Thoracic aorta (tissue), 2 donors: Measurements from ENCODE around the gene PPP6R3. TPM values are rescaled to one million over a fixed set of nuclear protein-coding genes. Genes with fewer than 3 reads are reported as not detected.

Source experiments
- ATAC-seq: fragments of 150-250 bp; one replicate; pipeline ENCODE4 v1.8.0; 2017; ENCODE audit warnings: low read depth; ENCODE audit not compliant: insufficient number of reproducible peaks, low FRiP score
- DNase-seq: peaks from one replicate; pipeline ENCODE4 v3.0.0-alpha.2; 2020; ENCODE audit warnings: low spot score
- H3K27ac ChIP-seq, 2 donors: fragments of 200-600 bp; sonication (generic); 1 replicate in 1 of 2; 2 replicates in 1 of 2; pipeline ENCODE4 v1.5.1; 2016; ENCODE audit warnings: mild to moderate bottlenecking in 2 of 2, moderate library complexity in 2 of 2
- H3K27me3 ChIP-seq: fragments of 200-600 bp; sonication (generic); replicated peaks from 2 replicates; pipeline ENCODE4 v1.6.0; 2016; ENCODE audit warnings: mild to moderate bottlenecking; ENCODE audit not compliant: insufficient read depth
- H3K36me3 ChIP-seq: fragments of 200-600 bp; sonication (generic); one replicate; pipeline ENCODE4 v1.5.1; 2016
- H3K4me1 ChIP-seq, 2 donors: fragments of 200-600 bp; sonication (generic); 1 replicate in 1 of 2; 2 replicates in 1 of 2; pipeline versions ENCODE4 v1.5.1 to v1.6.0; 2016; ENCODE audit warnings: low read depth in 2 of 2, mild to moderate bottlenecking in 1 of 2; ENCODE audit not compliant: control insufficient read depth in 1 of 2
- H3K4me3 ChIP-seq: fragments of 200-600 bp; sonication (generic); 2 replicates; pipeline ENCODE4 v1.5.1; 2016; ENCODE audit warnings: mild to moderate bottlenecking
- H3K9me3 ChIP-seq: fragments of 200-600 bp; sonication (generic); 2 replicates; pipeline ENCODE4 v1.5.1; 2016
- total RNA-seq, 2 donors: library from RNA; depleted of rRNA; stranded (reverse); fragments of >200 nt; gene quantifications; one replicate each; pipeline versions ENCODE4 v1.1.0 to v1.2.3, GENCODE V29; 2016
- TF ChIP-seq, protein P1 (sequence below): fragments of 200-600 bp; sonication (generic); IDR thresholded peaks from one replicate; pipeline ENCODE4 v1.5.1; 2019; ENCODE audit warnings: antibody characterized with exemption

PPP6R3 gene
- total RNA-seq, 2 donors from 2014 or later: 75.4 to 166 TPM

DNA sequence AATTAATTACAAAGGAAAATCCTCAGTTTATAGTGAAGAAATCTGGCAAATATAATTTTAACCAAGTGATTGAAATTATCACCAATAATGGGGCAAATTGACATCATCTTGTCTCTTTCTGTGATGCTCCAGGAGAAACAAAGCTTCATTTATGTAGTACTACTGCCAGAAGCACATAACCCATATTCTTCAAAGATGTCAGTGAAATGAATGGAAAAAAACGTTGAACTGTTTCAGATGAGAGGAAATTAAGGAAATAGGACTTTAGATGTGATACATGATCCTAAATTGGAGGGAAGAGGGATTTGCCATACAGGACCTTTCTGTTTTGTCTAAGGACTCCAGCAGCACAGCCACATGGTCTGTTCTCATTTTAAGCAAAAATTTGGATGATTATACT, 57.6 kb downstream of the PPP6R3 start:
- ATAC-seq: no peak
- H3K4me3 ChIP-seq: no peak overlapping the region
- H3K27me3 ChIP-seq: no peaks in the 10 kb centered on the region
- peaks cover 0 to 4% of the 10 kb centered on the region in 2 donors for H3K4me1 ChIP-seq
- DNase-seq: no peak
- H3K9me3 ChIP-seq: no peaks in the 10 kb centered on the region
- H3K36me3 ChIP-seq: peaks cover 19% of the 10 kb centered on the region
- TF ChIP-seq, protein P1, sequence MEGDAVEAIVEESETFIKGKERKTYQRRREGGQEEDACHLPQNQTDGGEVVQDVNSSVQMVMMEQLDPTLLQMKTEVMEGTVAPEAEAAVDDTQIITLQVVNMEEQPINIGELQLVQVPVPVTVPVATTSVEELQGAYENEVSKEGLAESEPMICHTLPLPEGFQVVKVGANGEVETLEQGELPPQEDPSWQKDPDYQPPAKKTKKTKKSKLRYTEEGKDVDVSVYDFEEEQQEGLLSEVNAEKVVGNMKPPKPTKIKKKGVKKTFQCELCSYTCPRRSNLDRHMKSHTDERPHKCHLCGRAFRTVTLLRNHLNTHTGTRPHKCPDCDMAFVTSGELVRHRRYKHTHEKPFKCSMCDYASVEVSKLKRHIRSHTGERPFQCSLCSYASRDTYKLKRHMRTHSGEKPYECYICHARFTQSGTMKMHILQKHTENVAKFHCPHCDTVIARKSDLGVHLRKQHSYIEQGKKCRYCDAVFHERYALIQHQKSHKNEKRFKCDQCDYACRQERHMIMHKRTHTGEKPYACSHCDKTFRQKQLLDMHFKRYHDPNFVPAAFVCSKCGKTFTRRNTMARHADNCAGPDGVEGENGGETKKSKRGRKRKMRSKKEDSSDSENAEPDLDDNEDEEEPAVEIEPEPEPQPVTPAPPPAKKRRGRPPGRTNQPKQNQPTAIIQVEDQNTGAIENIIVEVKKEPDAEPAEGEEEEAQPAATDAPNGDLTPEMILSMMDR: no peak
- H3K27ac ChIP-seq: no peak overlapping the region

DNA sequence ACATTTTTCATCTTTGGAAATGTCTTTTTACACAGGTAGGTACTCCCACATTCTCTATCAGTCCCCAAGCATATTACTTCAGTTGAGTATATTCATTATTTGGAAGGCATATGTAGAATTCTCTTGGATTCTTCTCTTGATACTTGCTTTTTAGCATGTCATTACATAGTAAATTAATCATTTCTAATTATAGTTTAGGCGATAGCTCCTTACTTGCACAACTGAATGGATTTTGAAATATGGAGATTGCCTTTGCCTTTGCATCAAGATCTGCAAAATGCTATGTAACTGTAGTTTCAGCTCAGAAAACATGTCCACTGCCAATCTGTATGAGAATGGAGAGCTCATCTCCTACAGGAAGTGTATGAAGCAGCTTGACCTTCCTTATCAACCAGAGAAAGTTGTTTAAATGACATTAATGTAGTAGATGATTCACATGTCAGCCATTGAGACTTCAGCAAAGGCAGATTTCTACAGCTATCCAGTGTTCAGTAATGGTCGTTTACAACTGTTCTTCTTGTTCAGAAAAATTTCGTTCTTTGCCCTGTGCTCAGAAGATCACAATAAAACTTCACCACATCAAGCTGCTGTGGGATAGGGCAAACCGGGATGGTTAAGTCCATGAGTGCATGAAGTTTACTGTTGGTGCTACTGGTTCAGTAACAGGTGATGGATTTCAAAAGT, 61.6 kb downstream of the PPP6R3 start:
- Histone ChIP-seq H3K4me3 (no peak overlapping the region), H3K27ac (no peak overlapping the region), H3K9me3 (no peaks in the 10 kb centered on the region), H3K27me3 (no peaks in the 10 kb centered on the region), H3K36me3 (peaks cover 19% of the 10 kb centered on the region), H3K4me1 (peaks cover 3 to 25% of the 10 kb centered on the region in 2 donors)
- TF ChIP-seq, protein P1: no peak
- DNase-seq (no peak), ATAC-seq (no peak)

DNA sequence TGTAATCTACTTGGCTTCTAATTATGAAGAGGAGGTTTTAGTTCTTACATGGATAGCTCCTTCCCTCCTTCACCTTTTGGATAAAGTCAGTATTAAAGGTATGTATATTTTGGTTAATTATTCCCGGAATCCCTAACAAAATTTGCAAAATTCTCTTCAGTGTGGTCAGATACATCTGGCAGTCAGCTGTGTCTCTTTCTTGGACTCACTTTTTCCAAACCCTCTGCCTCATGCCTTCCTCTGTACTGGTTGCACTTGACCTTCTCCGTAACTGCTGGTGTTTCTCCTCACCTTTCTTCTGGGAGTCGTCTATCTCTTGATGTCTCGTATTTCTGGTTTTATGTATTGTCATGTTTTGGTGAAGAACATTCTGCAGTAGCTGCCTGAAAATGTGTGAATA, 62.5 kb downstream of the PPP6R3 start:
- H3K36me3 ChIP-seq: peaks cover 19% of the 10 kb centered on the region

DNA sequence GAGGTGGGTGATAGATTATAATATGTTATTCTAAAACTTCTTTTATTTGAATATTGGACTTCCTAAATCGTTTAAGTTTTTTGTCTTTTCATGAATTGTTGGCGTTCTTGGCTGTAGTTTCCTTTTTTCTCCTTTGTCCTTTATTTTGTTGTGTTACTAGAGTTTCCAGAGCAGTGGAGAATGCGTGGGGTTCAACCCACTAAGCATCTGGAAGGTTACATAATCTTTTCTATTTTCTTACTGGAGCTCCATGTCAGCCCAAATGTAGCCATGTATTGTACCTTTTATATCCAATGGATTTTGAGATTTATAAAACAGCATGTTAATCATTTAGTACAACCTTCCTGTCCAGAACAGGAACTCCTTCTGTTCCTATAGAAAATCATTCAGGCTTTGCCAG, 63.2 kb downstream of the PPP6R3 start:
- Histone ChIP-seq H3K27me3 (no peaks in the 10 kb centered on the region), H3K4me3 (no peak overlapping the region), H3K4me1 (peaks cover 0 to 25% of the 10 kb centered on the region in 2 donors), H3K9me3 (no peaks in the 10 kb centered on the region), H3K36me3 (peaks cover 19% of the 10 kb centered on the region), H3K27ac (no peak overlapping the region)
- TF ChIP-seq, protein P1: no peak
- ATAC-seq (no peak), DNase-seq (no peak)

More for the DNA sequence above, 62.5 kb downstream of the PPP6R3 start:
- H3K4me3 ChIP-seq: no peak overlapping the region
- H3K27me3 ChIP-seq: no peaks in the 10 kb centered on the region
- no peak overlapping the region for H3K27ac ChIP-seq
- ATAC-seq (no peak), DNase-seq (no peak)
- H3K4me1 ChIP-seq: peaks cover 0 to 25% of the 10 kb centered on the region in 2 donors
- H3K9me3 ChIP-seq: no peaks in the 10 kb centered on the region
- TF ChIP-seq, protein P1: no peak

DNA sequence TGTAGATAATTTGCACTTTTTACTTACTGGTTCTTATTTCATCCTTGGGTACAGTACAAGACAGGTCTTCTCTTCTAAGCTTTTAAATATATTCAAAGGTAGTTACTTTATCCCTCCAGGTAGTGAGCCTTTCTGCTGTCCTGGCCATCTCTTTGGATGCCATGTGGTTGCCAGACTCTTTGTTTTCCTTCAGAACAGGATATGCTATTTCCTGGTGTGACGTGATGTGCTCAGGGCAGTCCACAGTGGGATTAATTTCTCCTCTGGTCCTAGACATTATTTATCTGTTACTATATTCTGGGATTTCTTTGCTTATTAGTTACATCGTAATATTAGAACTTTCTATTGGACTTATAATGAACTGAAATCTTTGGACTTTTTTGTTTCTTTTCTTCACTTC, 63.7 kb downstream of the PPP6R3 start:
- Histone ChIP-seq H3K36me3 (peaks cover 19% of the 10 kb centered on the region), H3K9me3 (no peaks in the 10 kb centered on the region), H3K27me3 (no peaks in the 10 kb centered on the region), H3K4me1 (peaks cover 0 to 25% of the 10 kb centered on the region in 2 donors), H3K4me3 (no peak overlapping the region), H3K27ac (no peak overlapping the region)
- no peak for ATAC-seq
- TF ChIP-seq, protein P1: no peak
- DNase-seq: no peak
